HG03469 (cell line): ENCODE results near the gene RALGPS1.

Experiments
- ATAC-seq: cut with Tn5 transposase; IDR thresholded peaks from one replicate; pipeline ENCODE4 v1.9.1; 2021; ENCODE audit warnings: mild to moderate bottlenecking, moderate library complexity, moderate number of reproducible peaks; ENCODE audit not compliant: unreplicated experiment

Gene RALGPS1

DNA sequence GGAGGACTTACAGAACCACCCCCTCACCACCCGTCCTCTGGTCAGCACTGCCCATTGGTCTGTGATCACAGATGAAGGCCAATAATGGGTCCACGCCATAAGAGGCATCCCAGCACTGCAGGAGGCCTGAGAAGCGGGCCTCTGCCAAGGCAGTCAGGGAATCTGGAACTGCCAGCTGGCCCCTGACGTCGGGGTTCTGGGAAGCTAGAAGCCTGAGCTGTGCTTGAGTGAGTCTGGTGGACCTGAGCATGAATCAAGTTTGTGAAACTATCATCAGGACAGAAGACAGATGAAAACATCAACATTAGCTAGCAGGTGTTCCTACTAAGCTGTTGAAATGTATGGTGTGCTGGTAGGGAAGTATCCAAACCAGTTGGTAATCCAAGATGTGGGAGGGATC lies 200.0 kb downstream of the RALGPS1 start:
- no peak for ATAC-seq

- ATAC-seq = no peak
Observed at GRCh38 chr9:127116088-127116726, 201.6 kb downstream of the RALGPS1 start.

DNA sequence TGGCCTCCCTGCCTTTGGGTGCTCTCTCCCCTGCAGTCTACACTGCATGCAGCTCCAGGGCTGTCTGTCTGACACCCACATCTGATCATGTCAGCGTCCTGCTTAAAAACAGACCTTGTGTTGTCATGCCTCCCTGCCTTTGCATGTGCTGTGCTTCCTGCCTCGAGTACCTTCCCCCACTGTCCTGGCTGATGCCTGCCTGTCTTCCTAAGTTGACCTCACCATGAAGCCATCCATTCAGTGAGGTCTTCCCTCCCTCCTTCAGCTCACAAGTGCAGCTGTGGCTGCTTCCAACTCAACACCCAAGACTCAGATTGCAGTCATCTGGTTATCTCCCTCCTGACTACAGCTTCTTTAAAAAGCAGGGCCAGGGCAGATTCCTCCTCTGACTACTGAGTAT lies 202.4 kb downstream of the RALGPS1 start:
- no peak for ATAC-seq

GRCh38 chr9:127117801-127118200 lies 203.2 kb downstream of the RALGPS1 start:
- no peak for ATAC-seq

DNA sequence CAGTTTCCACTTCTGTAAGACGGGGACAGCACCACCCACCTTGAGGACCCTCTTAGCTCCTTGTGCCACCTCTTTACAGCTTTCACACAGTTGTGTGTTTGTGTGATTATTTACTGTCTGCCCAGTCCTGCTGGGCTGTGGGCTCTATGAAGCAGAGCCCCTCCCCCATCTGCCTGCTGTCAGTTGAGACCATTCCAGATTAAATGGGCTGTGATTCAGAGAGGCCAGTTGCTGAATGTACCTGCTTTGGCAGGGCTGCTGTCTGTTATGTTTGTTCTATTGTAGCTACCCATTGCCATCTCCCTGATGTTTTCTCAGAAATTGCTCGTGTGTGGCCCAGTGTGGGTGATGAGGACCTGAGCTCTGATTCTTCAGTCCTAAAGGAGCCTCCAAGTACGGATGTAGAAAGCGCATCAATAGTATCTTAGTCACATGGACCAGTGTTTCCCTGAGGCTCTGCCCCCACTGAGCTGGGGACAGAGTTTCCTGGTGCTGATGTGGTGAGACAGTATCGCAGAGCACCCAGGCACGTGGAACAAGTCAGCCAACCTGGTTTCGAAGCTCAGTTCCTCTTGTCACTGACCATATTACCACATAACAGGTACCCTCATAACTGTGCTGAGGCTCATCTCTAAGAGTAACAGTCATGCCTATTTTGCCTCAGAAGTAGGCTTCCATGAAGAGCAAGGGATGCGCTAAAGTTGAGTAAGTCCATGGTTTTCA lies 204.2 kb downstream of the RALGPS1 start:
- ATAC-seq = no peak

DNA sequence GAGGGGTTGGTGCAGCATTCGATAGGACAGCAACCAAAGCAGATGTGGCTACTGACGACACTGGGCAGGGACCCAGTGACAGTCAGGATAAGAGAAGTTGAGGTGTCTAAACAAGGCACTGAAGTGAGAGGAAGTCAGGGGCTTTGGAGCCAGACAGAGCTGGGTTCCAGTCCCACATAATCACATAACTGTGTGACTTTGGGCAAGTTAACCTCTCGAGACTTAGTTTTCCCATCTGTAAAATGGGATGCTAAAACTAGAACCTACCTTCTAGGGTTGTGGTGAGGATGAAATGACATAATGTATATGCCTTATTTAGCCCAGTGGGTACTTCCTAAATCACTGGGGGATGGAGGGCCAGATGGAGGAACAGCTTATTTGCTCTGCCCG lies 204.7 kb downstream of the RALGPS1 start:
- ATAC-seq = no peak

DNA sequence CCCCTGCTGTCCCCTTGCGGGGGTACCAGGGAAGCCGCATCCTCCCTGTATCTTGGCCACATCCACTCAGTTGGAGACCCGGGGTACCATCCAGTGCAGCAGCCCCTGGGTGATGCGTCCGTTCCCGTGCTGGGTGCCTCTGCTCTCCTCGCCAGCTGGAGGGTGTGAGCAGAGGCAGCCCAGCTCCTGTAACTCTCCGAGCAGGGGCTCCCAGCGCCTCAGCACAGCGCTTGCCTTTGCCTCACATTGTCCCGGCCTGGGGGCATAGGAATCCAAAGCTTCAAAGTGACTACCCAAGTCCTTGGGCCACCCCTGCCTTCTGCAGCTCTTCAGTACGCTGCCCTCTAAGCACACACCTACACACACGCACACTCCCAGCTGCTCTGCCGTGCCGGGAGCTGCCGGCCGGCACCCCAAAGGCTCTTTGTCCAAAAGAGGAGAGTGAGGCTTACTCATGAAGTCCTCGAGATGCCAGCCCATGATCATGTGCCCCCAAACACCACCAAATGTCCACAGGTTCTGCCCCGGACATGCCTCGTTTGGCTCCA lies 207.1 kb downstream of the RALGPS1 start:
- ATAC-seq = no peak

DNA sequence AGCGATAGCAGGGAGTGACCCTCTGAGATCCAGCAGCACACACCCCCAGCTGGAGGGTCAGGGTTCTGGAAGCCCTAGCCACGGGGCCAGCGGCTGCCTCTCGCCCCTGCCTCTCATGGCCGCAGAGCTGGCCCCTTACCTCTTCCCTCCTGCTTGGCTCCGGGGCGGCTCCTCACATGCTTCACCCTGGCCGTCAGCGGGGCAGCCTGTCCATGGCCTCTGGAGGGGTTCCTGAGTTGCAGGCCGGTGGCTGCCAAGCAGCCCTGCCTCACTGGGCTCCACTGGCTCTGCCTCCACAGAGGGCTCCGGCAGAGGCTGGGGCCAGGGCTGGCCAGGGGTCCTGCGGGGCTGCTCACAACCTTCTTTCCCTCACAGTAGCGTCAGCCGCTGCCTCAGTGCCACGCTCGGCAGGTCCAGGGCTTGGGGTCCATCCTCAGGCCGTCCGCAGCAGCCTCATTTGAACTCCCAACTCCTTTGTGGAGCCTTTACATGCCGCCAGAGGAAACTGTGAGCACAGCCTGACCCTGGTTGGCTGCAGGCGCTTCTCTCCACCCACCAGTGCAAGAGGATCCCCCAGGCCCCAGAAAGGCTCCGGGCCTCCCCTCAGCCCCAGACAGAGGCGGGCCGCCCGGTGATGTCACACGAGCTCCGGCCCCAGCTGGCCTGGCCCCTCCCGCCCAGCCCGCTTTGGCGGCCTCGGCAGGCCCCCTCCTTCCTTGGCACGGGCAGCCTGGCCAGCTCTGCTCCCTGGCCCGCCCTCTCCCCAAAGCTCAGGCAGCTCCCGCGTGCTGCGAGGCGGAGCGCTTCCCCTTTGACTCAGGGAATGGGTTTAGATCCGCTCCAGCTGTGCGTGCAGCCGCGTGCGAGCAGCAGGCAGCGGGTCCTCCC lies 207.8 kb downstream of the RALGPS1 start, which contains the start of gene ANGPTL2:
Gene ANGPTL2, minus strand, starts transcription at position 460 of the 888 bp plus-strand sequence. CDS start 13,904 bp downstream, outside the sequence.
- ATAC-seq = no peak

DNA sequence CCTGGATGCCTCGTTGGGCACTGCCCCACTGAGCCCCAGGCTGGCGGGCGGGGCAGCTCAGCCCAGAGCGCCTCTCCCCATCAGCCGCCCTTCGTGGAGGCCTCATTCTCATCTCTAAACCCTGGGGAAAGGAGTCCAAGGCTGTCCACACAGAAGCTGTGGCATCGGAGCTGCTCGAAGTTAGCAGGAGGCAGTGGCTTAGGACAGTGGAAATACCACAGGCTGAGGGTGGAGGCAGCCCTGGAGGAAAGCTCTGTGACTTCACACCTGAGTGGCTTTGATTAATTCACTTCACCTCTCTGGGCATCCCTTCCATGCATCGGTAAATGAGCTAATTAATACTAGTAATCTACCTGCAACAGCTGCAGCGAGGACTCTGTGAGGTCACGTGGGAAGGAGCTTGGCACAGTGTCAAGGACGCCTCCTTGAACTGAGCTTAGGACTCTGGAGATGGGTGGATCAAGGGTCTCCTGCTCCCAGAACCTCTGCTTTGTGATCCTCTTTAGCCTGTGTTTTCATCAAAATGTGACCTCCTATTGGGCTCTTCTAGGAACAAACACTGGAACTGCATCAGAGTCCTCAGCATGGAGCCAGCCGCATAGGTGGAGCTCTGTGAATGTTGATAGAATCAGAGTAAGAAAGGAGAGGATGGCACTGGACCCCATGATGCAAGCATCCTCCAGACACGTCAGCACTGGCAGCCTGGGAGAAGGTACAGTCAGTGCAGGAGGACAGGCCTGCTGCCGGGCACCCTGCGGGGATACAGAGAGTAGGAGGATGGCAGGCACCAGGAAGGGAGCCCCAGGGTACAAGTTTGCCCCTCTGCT lies 208.7 kb downstream of the RALGPS1 start:
- no peak for ATAC-seq

- no peak for ATAC-seq
Observed at GRCh38 chr9:127124111-127124531, 209.5 kb downstream of the RALGPS1 start.

DNA sequence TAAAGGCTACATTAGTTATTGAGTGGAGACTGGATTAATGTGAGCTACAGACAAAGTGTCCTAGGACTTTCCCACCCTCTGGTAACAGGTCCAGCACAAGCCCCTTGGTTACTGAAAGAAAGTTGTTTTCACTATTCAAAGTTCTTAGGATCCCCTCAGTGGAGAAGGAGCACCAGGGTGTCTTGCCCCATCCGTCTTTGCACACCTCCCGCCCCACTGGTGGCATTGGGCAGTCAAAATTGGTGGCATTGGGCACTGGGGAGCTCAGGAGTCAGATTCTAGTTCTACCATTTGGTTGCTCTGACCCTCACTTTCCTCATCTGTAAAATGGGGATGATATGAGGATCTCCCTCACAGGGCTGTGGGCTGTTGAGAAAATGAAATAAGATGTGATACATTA lies 210.2 kb downstream of the RALGPS1 start:
- ATAC-seq = no peak

GRCh38 chr9:127126971-127127370 lies 212.4 kb downstream of the RALGPS1 start:
- no peak for ATAC-seq

DNA sequence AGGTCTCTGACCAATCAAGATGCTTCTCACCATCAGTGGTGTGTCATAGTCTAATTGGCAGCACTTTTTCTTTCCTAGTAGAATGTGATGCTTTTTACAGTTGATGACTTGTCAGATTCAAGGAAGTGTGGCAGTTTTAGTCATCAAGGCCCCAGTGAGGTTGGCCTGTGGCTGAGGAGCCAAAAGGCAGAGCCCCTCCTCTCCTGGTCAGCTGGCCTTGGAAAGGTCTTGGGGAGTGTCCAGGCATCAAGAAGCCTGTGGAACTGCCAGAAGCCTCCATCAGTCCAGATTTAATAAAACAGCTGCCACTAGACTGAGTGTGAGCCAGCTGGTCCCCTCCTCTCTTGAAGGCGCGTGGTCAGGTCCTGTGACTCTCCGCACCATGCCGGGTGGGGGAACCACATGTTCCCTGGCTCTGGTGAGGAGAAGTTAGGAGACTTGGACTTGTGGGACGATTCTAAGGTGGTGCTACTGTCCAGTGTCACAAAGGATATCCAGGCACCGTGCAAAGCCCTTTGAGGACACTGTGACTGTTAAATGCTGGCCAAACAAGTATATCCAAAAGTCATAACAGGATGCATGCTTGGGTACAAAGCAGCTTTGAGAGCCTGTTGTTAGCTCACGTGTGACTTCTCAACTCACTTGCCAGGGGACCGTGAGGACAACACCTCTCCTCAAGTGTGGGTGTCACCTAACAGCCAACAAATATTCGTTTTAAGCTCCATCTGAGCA lies 213.9 kb downstream of the RALGPS1 start:
- ATAC-seq = no peak

GRCh38 chr9:127129073-127129717 lies 214.6 kb downstream of the RALGPS1 start:
- ATAC-seq = no peak

GRCh38 chr9:127129718-127130085 lies 215.1 kb downstream of the RALGPS1 start:
- ATAC-seq = no peak

GRCh38 chr9:127130235-127130634 lies 215.7 kb downstream of the RALGPS1 start:
- no peak for ATAC-seq

DNA sequence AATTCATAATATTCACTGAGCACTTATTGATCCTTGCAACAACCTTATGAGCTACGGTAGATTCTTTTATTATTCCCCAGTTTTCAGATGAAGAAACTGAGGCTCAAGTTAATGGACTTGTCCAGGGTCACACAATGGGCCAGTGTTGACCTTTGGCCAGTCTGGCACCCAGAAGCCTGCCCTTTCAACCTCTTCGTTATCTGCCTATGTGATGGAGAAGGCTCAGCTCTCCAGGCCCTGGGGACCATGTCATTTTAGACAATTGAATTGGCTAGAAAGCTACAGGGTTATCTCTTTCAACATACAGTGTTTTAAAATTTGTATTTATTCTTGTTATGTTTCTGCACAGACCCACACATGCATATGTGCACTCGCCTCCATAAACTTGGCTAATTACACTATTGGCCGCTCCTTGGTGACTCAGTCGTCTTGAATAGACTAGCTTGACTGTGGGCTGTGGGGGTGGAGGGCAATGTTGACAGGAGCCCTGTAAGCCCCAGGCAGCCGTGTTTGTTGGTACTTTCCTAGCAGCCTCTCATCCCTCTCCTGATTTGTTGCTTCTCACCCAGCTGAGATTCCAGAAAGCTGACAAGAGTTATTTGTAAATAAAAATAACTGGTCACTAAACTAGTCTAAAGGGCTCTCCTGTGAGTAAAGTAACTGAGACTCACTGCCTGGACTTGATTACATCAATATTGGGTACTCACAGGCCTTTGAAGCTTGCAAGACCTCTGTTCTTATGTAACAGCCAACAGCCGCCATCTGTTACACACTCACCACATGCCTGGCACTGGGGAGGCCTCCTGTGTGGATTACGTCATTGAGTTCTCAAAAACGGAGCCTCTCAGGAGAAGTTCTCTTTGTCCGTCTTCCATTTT lies 216.3 kb downstream of the RALGPS1 start:
- ATAC-seq = no peak

DNA sequence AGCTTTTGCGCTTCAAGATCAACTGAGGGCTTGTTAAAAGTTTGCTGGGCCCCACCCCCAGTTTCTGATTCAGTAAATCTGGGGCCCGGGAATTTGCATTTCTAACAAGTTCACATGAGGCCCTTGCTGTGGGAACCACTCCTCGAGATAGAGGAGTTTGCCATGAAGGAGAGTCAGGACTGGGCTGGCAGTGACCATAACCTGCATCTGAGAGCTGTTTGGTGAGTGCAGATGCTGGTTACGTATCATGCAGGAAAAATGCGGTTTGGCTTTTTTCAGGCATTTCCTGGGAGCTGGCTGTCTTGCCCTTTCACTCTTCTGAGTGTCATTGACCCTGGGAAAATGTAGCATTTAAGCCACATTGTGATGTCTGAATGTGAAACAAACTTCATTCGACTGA lies 217.3 kb downstream of the RALGPS1 start:
- ATAC-seq = no peak
